ENCODE data around the gene IL1RAPL1.

- TF ChIP-seq CTCF (IDR thresholded peaks at IDR 0.05; ENCODE audit: low read depth, low read length) (no peak), MAX (IDR thresholded peaks at IDR 0.05; ENCODE audit: low read depth, low read length) (no peak), POLR2A (IDR thresholded peaks at IDR 0.05; ENCODE audit: extremely low read depth, insufficient read length) (no peak), MYC (IDR thresholded peaks at IDR 0.05; ENCODE audit: low read depth, low read length) (no peak)
These were observed 642.6 kb downstream of the IL1RAPL1 start for GRCh38 chrX:29229802-29230201.

Measured in NB4 (cell line).